ENCODE measurements around the gene CERK.

The CERK gene

GRCh38 chr22:46741974-46742519 is 4.0 kb upstream of the CERK start:
- no peak for TF ChIP-seq SIN3A (IDR thresholded peaks at IDR 0.05; ENCODE audit: borderline replicate concordance, insufficient read depth, low read length)
- no peak for TF ChIP-seq FOXP2 (optimal IDR thresholded peaks at IDR 0.05; ENCODE audit: borderline replicate concordance, extremely low read depth, extremely low read length, insufficient read depth)
- no peak for TF ChIP-seq POLR2AphosphoS5 (IDR thresholded peaks at IDR 0.05; ENCODE audit: low read depth, low read length)
- TF ChIP-seq TAF1 (IDR thresholded peaks at IDR 0.05; ENCODE audit: borderline replicate concordance, insufficient read depth, low read length) = no peak
- TF ChIP-seq, protein P1, sequence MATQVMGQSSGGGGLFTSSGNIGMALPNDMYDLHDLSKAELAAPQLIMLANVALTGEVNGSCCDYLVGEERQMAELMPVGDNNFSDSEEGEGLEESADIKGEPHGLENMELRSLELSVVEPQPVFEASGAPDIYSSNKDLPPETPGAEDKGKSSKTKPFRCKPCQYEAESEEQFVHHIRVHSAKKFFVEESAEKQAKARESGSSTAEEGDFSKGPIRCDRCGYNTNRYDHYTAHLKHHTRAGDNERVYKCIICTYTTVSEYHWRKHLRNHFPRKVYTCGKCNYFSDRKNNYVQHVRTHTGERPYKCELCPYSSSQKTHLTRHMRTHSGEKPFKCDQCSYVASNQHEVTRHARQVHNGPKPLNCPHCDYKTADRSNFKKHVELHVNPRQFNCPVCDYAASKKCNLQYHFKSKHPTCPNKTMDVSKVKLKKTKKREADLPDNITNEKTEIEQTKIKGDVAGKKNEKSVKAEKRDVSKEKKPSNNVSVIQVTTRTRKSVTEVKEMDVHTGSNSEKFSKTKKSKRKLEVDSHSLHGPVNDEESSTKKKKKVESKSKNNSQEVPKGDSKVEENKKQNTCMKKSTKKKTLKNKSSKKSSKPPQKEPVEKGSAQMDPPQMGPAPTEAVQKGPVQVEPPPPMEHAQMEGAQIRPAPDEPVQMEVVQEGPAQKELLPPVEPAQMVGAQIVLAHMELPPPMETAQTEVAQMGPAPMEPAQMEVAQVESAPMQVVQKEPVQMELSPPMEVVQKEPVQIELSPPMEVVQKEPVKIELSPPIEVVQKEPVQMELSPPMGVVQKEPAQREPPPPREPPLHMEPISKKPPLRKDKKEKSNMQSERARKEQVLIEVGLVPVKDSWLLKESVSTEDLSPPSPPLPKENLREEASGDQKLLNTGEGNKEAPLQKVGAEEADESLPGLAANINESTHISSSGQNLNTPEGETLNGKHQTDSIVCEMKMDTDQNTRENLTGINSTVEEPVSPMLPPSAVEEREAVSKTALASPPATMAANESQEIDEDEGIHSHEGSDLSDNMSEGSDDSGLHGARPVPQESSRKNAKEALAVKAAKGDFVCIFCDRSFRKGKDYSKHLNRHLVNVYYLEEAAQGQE (IDR thresholded peaks at IDR 0.05; ENCODE audit: insufficient read depth in 1 of 2, low read depth in 2 of 2, low read length in 2 of 2) = no peak

GRCh38 chr22:46740910-46741780 is 3.1 kb upstream of the CERK start:
- TF ChIP-seq FOXP2 (optimal IDR thresholded peaks at IDR 0.05; ENCODE audit: borderline replicate concordance, extremely low read depth, extremely low read length, insufficient read depth) = no peak
- TF ChIP-seq TAF1 (IDR thresholded peaks at IDR 0.05; ENCODE audit: borderline replicate concordance, insufficient read depth, low read length) = no peak
- TF ChIP-seq POLR2AphosphoS5 (IDR thresholded peaks at IDR 0.05; ENCODE audit: low read depth, low read length) = no peak
- TF ChIP-seq, protein P1 (IDR thresholded peaks at IDR 0.05; ENCODE audit: insufficient read depth in 1 of 2, low read depth in 2 of 2, low read length in 2 of 2) = no peak
- TF ChIP-seq SIN3A (IDR thresholded peaks at IDR 0.05; ENCODE audit: borderline replicate concordance, insufficient read depth, low read length) = no peak

- TF ChIP-seq FOXP2 (optimal IDR thresholded peaks at IDR 0.05; ENCODE audit: borderline replicate concordance, extremely low read depth, extremely low read length, insufficient read depth) (no peak), SIN3A (IDR thresholded peaks at IDR 0.05; ENCODE audit: borderline replicate concordance, insufficient read depth, low read length) (no peak)
Observed at GRCh38 chr22:46739094-46739870, 1.2 kb upstream of the CERK start.

DNA sequence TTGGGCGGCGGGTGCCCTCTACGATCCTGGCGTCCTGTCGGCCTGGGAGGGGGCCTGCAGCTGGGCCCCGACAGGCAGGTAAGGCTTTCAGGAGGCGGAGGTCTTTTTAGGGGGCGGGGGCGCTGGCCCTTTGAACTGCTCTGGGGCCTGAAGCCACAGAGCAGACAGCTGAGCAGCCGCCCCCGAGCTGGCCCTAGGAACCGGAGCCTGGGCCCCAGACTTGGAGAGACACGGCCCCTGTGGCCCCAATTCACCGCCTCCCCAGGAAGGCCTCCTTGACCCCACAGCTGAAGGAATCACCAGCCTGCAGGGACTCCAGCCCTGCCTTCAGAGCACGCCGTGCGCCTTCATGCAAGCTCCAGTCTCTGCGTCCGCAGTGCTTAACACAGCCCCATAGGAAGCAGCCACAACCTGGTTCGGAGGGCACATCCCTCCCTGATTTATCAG is 618 bp upstream of the CERK start:
- TF ChIP-seq POLR2AphosphoS5 (IDR thresholded peaks at IDR 0.05; ENCODE audit: low read depth, low read length) = no peak
- TF ChIP-seq FOXP2 (optimal IDR thresholded peaks at IDR 0.05; ENCODE audit: borderline replicate concordance, extremely low read depth, extremely low read length, insufficient read depth) = no peak
- TF ChIP-seq SIN3A (IDR thresholded peaks at IDR 0.05; ENCODE audit: borderline replicate concordance, insufficient read depth, low read length) = no peak
- no peak for TF ChIP-seq TAF1 (IDR thresholded peaks at IDR 0.05; ENCODE audit: borderline replicate concordance, insufficient read depth, low read length)
- TF ChIP-seq, protein P1 (IDR thresholded peaks at IDR 0.05; ENCODE audit: insufficient read depth in 1 of 2, low read depth in 2 of 2, low read length in 2 of 2) = no peak

Measured in PFSK-1 (cell line).